PC-9 (cell line): ENCODE results near the gene ZNF574. TPM values are rescaled to one million over a fixed set of nuclear protein-coding genes. Genes with fewer than 3 reads are reported as not detected.
"Not testable (repeated sequence)": the region's sequence is repeated elsewhere in the genome, so short reads cannot be mapped to it uniquely, and the experiment has no call there.

Experiments used
- BruUV-seq: library from RNA; stranded (reverse); fragments of 400-500 nt; replicated peaks from 2 replicates; lab custom pipeline; 2021; lab: Mats Ljungman, UMichigan
- CTCF ChIA-PET: fragments of 300-600 bp; sonication (Branson Sonifier 250); formaldehyde crosslinking; loops from one replicate; lab custom pipeline; 2022; ENCODE audit warnings: antibody characterized with exemption; lab: Charles Lee
- POLR2A ChIA-PET: fragments of 300-600 bp; sonication (Branson Sonifier 250); formaldehyde crosslinking; loops from one replicate; lab custom pipeline; 2022; ENCODE audit warnings: antibody characterized with exemption; ENCODE audit not compliant: unreplicated experiment; lab: Charles Lee
- DNase-seq, 2 experiments: peaks; one replicate each; pipeline versions ENCODE4 v3.0.0 to v3.0.0-alpha.2; 2015 to 2022; ENCODE audit warnings: mixed read lengths in 1 of 2
- H2AFZ ChIP-seq: fragments of 200-600 bp; sonication (generic); 2 replicates; pipeline ENCODE4 v1.8.1; 2017; ENCODE audit warnings: antibody characterized with exemption
- H3F3A ChIP-seq: fragments of 200-600 bp; sonication (generic); 2 replicates; pipeline ENCODE4 v1.8.1; 2017; ENCODE audit warnings: antibody characterized with exemption, mild to moderate bottlenecking, low read depth; ENCODE audit not compliant: insufficient read depth
- H3K27ac ChIP-seq: fragments of 200-600 bp; sonication (generic); 2 replicates; pipeline ENCODE4 v1.6.1; 2016; ENCODE audit warnings: mixed run types
- H3K27me3 ChIP-seq: fragments of 200-600 bp; sonication (generic); 2 replicates; pipeline ENCODE4 v1.6.1; 2016; ENCODE audit warnings: low read depth, mixed run types; ENCODE audit not compliant: insufficient read depth
- H3K36me3 ChIP-seq: fragments of 200-600 bp; sonication (generic); 2 replicates; pipeline ENCODE4 v1.6.1; 2016; ENCODE audit warnings: low read depth, mixed run types
- H3K4me1 ChIP-seq: fragments of 200-600 bp; sonication (generic); replicated peaks from 2 replicates; pipeline ENCODE4 v1.6.1; 2016; ENCODE audit warnings: mixed run types; ENCODE audit not compliant: insufficient read depth
- H3K4me2 ChIP-seq: fragments of 200-600 bp; sonication (generic); 2 replicates; pipeline ENCODE4 v1.6.1; 2017; ENCODE audit warnings: mixed run types
- H3K4me3 ChIP-seq: fragments of 200-600 bp; sonication (generic); 2 replicates; pipeline ENCODE4 v1.6.1; 2016; ENCODE audit warnings: mixed run types
- H3K79me2 ChIP-seq: fragments of 200-600 bp; sonication (generic); 2 replicates; pipeline ENCODE4 v1.6.1; 2017; ENCODE audit warnings: low read depth, mixed run types
- H3K9me2 ChIP-seq: fragments of 200-600 bp; sonication (generic); 2 replicates; pipeline ENCODE4 v1.8.1; 2017; ENCODE audit warnings: mild to moderate bottlenecking; ENCODE audit not compliant: insufficient read depth
- H3K9me3 ChIP-seq: fragments of 200-600 bp; sonication (generic); 2 replicates; pipeline ENCODE4 v1.8.1; 2016; ENCODE audit warnings: low read depth; ENCODE audit not compliant: insufficient read depth
- H4K20me1 ChIP-seq: fragments of 200-600 bp; sonication (generic); 2 replicates; pipeline ENCODE4 v1.8.1; 2017; ENCODE audit not compliant: insufficient read depth
- CTCF ChIP-seq: fragments of 200-600 bp; sonication (generic); conservative IDR thresholded peaks from 2 replicates; pipeline ENCODE4 v1.6.1; 2017; ENCODE audit warnings: mixed run types, antibody characterized with exemption, mild to moderate bottlenecking, moderate library complexity
- EZH2 ChIP-seq: fragments of 200-600 bp; sonication (generic); IDR thresholded peaks from 2 replicates; pipeline ENCODE4 v1.8.0; 2017; ENCODE audit warnings: antibody characterized with exemption, low read depth
- intact Hi-C: fragments of 100-400 bp; cut with micrococcal nuclease; formaldehyde crosslinking; loops from one replicate; pipeline ENCODE4 v1.10.0; 2022; ENCODE audit not compliant: unreplicated experiment
- total RNA-seq: library from RNA; stranded (reverse); gene quantifications from 2 replicates; pipeline ENCODE4 v1.2.3, GENCODE V29; 2021

The ZNF574 gene
- total RNA-seq, 1 experiment from 2014 or later: 19.4 TPM

- ChIA-PET POLR2A (interaction anchor here (0.5 kb wide), 1 partner anchor 143 kb away, joined by 3 read pairs; the partner anchor contains the start of gene GSK3A), CTCF (no interaction called here)
- DNase-seq: no peak
- BruUV-seq: no TSS peak
- intact Hi-C loops: loop anchor here (10.0 kb wide), 1 partner anchor 105 kb away; the partner anchor contains the start of gene ATP1A3
- Histone ChIP-seq H3K79me2 (no peaks in the 10 kb centered on the region), H3K4me1 (peaks cover 4% of the 10 kb centered on the region; the same call in 1 of the 2 replicates), H3K36me3 (no peaks in the 10 kb centered on the region), H2AFZ (no peak overlapping the region), H3K9me3 (no peaks in the 10 kb centered on the region), H3K27me3 (no peaks in the 10 kb centered on the region), H3K9me2 (no peaks in the 10 kb centered on the region), H3K4me3 (no peak overlapping the region), H3K4me2 (no peak overlapping the region), H3F3A (peaks cover 14% of the 10 kb centered on the region), H4K20me1 (no peaks in the 10 kb centered on the region), H3K27ac (no peak overlapping the region)
- no peak for TF ChIP-seq EZH2
- no peak for TF ChIP-seq CTCF
These were observed 23.5 kb downstream of the ZNF574 start for GRCh38 chr19:42099336-42099925.

GRCh38 chr19:42100241-42100640 lies 24.3 kb downstream of the ZNF574 start:
- H3K9me2 ChIP-seq, POLR2A ChIA-PET, H3K9me3 ChIP-seq, H3K4me2 ChIP-seq, H3K27me3 ChIP-seq, H3K27ac ChIP-seq, H3K79me2 ChIP-seq, H3K36me3 ChIP-seq, H2AFZ ChIP-seq, DNase-seq, H3K4me3 ChIP-seq, BruUV-seq, H4K20me1 ChIP-seq, H3K4me1 ChIP-seq: not testable (repeated sequence)
- CTCF ChIA-PET: interaction anchor here (0.5 kb wide), 1 partner anchor 8 kb away, joined by 4 read pairs; no protein-coding TSS in a partner anchor
- peaks cover 14% of the 10 kb centered on the region for H3F3A ChIP-seq
- intact Hi-C loops: loop anchor here (10.0 kb wide), 1 partner anchor 435 kb away; no protein-coding TSS in a partner anchor

GRCh38 chr19:42102877-42103276 lies 26.9 kb downstream of the ZNF574 start:
- BruUV-seq: no TSS peak
- Histone ChIP-seq H2AFZ (no peak overlapping the region), H3K9me2 (no peaks in the 10 kb centered on the region), H3K9me3 (no peaks in the 10 kb centered on the region), H3K27me3 (no peaks in the 10 kb centered on the region), H3K4me2 (no peak overlapping the region), H3K79me2 (no peaks in the 10 kb centered on the region), H3K4me3 (no peak overlapping the region), H4K20me1 (no peaks in the 10 kb centered on the region), H3F3A (peaks cover 14% of the 10 kb centered on the region), H3K36me3 (no peaks in the 10 kb centered on the region), H3K27ac (no peak overlapping the region), H3K4me1 (peaks cover 4% of the 10 kb centered on the region; the same call in 1 of the 2 replicates)
- POLR2A ChIA-PET: no interaction called here
- DNase-seq: no peak
- TF ChIP-seq CTCF (no peak), EZH2 (no peak)
- intact Hi-C loops: loop anchor here (10.0 kb wide), 1 partner anchor 432 kb away; no protein-coding TSS in a partner anchor
- CTCF ChIA-PET: no interaction called here
